Measurements from ENCODE around the gene LFNG. TPM values are rescaled to one million over a fixed set of nuclear protein-coding genes. Genes with fewer than 3 reads are reported as not detected.

LFNG gene
- total RNA-seq, 3 donors from 2014 or later (not counting 1 experiment from before 2014, with no cell fraction given): 140 to 191 (median 176) TPM

DNA sequence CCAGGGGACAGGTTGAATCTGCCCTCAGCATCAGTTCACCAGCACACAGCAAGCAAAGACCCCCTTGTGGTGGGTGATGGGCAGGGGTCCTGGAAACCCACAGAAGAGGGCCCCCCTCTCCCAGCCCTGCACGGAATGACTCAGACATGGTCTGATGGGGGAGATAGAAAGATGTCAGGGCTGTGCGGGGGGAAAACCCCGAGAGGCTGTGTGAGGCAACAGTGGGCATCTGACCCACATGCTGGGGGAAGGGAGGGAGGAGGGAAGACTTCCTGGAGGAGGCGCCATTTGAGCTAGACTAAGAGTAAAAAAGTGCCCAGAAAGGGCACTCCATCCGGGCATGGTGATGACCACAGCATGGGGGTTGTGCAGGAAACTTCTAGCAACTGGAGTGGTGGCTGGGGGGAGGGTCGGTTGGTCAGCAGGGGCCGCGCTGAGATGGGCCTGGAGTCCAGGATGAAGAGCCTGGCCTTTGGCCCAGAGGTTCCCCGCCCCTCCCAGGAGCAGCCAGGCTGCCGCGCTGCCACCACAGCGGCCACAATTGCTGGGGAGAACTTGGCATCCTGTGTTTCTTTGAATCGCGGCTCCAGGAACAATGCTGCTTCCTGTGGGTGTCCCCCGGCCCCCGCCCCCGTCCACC lies 2.5 kb downstream of the LFNG start:
- Mint-ChIP-seq H3K36me3 (no peaks in the 10 kb centered on the region), H3K9me3 (no peaks in the 10 kb centered on the region), H3K4me1 (peaks cover 21 to 43% of the 10 kb centered on the region in 2 donors), H3K4me3 (peak overlapping the region; percentile 92), H3K27ac (peak overlapping the region; percentile 94 to 97), H3K27me3 (ENCODE audit: low read depth in 2 of 2) (no peaks in the 10 kb centered on the region)
- no peaks in the 10 kb centered on the region for H3K27me3 ChIP-seq (ENCODE audit: control insufficient read depth, insufficient read depth, low read length)
- intact Hi-C loops (cut with micrococcal nuclease): loop anchor here (1.0 to 10.0 kb wide), 6 partner anchors 8 to 1615 kb away; partner anchors contain the start of genes BRAT1, GRIFIN and TTYH3
- ATAC-seq (peak; percentile 60 to 76 (median 66)), DNase-seq (peak; percentile 72 to 90)
- peak overlapping the region; percentile 65 for H3K27ac ChIP-seq (ENCODE audit: low read length)
- peak overlapping the region; percentile 71 for H3K4me3 ChIP-seq (ENCODE audit: low read length)
- WGBS (ENCODE audit: insufficient coverage): 2% methylated on average over 15 of the region's 17 CpGs
- peaks cover 72% of the 10 kb centered on the region for H3K4me1 ChIP-seq (ENCODE audit: control insufficient read depth, insufficient read depth, low read length)
- H3K36me3 ChIP-seq (ENCODE audit: control insufficient read depth, insufficient read depth, low read length): peaks cover 26% of the 10 kb centered on the region
- TF ChIP-seq, protein P1, sequence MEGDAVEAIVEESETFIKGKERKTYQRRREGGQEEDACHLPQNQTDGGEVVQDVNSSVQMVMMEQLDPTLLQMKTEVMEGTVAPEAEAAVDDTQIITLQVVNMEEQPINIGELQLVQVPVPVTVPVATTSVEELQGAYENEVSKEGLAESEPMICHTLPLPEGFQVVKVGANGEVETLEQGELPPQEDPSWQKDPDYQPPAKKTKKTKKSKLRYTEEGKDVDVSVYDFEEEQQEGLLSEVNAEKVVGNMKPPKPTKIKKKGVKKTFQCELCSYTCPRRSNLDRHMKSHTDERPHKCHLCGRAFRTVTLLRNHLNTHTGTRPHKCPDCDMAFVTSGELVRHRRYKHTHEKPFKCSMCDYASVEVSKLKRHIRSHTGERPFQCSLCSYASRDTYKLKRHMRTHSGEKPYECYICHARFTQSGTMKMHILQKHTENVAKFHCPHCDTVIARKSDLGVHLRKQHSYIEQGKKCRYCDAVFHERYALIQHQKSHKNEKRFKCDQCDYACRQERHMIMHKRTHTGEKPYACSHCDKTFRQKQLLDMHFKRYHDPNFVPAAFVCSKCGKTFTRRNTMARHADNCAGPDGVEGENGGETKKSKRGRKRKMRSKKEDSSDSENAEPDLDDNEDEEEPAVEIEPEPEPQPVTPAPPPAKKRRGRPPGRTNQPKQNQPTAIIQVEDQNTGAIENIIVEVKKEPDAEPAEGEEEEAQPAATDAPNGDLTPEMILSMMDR (IDR thresholded peaks at IDR 0.05): no peak
- no peaks in the 10 kb centered on the region for H3K9me3 ChIP-seq (ENCODE audit: control insufficient read depth, insufficient read depth, low read length)

DNA sequence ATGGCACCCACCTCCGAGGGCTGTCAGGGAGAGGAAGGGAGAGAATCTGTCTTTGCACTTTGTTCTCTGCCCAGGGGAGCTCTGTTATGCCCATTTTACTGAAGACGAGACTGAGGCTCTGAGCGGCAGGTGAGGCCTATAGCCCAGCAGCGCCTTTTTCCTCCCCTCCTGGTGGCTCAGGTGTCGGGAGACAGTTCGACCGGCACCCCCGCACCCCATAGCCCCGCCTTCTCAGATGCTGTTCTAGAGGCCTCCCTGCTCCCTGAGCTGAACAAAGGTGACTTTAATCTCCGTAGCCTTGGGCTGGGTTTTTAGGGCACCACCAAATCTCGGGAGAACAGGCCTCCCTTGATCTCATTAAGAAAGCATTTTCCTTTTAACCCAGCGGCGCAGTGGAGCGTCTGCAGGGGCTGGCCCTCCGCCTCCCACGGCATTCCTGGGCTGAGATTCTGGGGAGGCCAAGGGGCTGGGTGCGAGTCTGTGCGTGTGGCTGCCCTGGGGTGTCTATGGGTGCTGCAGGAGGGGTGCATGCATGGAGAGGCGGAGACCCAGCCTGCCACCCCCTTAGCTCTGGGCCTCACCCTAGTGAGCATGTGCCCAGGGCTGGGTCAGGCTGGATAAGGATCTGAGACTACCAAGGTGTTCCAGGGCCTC lies 3.3 kb downstream of the LFNG start:
- no peaks in the 10 kb centered on the region for H3K36me3 Mint-ChIP-seq
- peak overlapping the region; percentile 92 for H3K4me3 Mint-ChIP-seq
- no peaks in the 10 kb centered on the region for H3K9me3 Mint-ChIP-seq
- peaks cover 30 to 45% of the 10 kb centered on the region in 2 donors for H3K4me1 Mint-ChIP-seq
- Histone ChIP-seq H3K27ac (ENCODE audit: low read length) (peak overlapping the region; percentile 65), H3K36me3 (ENCODE audit: control insufficient read depth, insufficient read depth, low read length) (peaks cover 33% of the 10 kb centered on the region), H3K4me3 (ENCODE audit: low read length) (peak overlapping the region; percentile 71), H3K9me3 (ENCODE audit: control insufficient read depth, insufficient read depth, low read length) (no peaks in the 10 kb centered on the region), H3K4me1 (ENCODE audit: control insufficient read depth, insufficient read depth, low read length) (peaks cover 79% of the 10 kb centered on the region), H3K27me3 (ENCODE audit: control insufficient read depth, insufficient read depth, low read length) (no peaks in the 10 kb centered on the region)
- no peaks in the 10 kb centered on the region for H3K27me3 Mint-ChIP-seq (ENCODE audit: low read depth in 2 of 2)
- intact Hi-C loops (cut with micrococcal nuclease): loop anchor here (1.0 to 10.0 kb wide), 6 partner anchors 7 to 1616 kb away; partner anchors contain the start of genes BRAT1, GRIFIN and TTYH3
- DNase-seq: peak in 1 of 2 donors; percentile 54
- ATAC-seq: no peak
- TF ChIP-seq, protein P1 (IDR thresholded peaks at IDR 0.05): no peak
- 32% methylated on average over 19 of the region's 19 CpGs for WGBS (ENCODE audit: insufficient coverage)
- H3K27ac Mint-ChIP-seq: peak overlapping the region; percentile 94 to 97

DNA sequence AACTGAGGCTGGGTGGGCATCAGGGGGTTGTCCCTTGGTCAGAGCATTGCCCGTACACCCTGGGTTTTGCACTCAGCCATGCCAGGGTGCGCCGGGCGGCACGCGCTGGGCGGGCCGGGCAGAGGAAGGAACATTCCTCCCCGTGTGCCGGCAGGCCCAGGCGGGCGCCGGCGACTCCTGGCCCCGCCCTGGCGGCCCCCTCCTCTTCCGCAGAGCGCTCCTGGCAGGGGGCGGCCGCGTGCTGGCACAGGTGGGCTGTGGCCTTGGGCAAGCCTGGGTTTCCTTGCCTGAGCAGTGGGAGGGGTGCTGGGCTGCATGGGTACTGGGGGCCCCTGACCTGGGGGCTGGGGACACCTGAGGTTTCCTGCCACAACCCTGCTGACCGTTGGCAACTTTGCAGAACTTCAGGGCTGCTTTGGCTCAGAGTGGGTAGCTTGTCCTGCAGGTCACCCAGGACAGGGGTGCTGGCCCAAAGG lies 3.9 kb downstream of the LFNG start:
- no peaks in the 10 kb centered on the region for H3K27me3 Mint-ChIP-seq (ENCODE audit: low read depth in 2 of 2)
- H3K36me3 Mint-ChIP-seq: no peaks in the 10 kb centered on the region
- TF ChIP-seq, protein P1 (IDR thresholded peaks at IDR 0.05): no peak
- H3K9me3 Mint-ChIP-seq: no peaks in the 10 kb centered on the region
- Histone ChIP-seq H3K9me3 (ENCODE audit: control insufficient read depth, insufficient read depth, low read length) (no peaks in the 10 kb centered on the region), H3K36me3 (ENCODE audit: control insufficient read depth, insufficient read depth, low read length) (peaks cover 38% of the 10 kb centered on the region), H3K4me3 (ENCODE audit: low read length) (peak overlapping the region; percentile 71), H3K27ac (ENCODE audit: low read length) (peak overlapping the region; percentile 65), H3K4me1 (ENCODE audit: control insufficient read depth, insufficient read depth, low read length) (peaks cover 79% of the 10 kb centered on the region), H3K27me3 (ENCODE audit: control insufficient read depth, insufficient read depth, low read length) (no peaks in the 10 kb centered on the region)
- 15% methylated on average over 21 of the region's 22 CpGs for WGBS (ENCODE audit: insufficient coverage)
- no peak for ATAC-seq
- intact Hi-C loops (cut with micrococcal nuclease): loop anchor here (2.0 to 10.0 kb wide), 5 partner anchors 31 to 1616 kb away; partner anchors contain the start of genes BRAT1, GRIFIN and TTYH3
- peaks cover 36 to 45% of the 10 kb centered on the region in 2 donors for H3K4me1 Mint-ChIP-seq
- peak overlapping the region; percentile 94 to 97 for H3K27ac Mint-ChIP-seq
- peak overlapping the region; percentile 92 for H3K4me3 Mint-ChIP-seq
- no peak for DNase-seq

All from natural killer cell (primary cell).